Vagina (tissue), 2 donors: ENCODE measurements around the gene UTP14A. TPM values are rescaled to one million over a fixed set of nuclear protein-coding genes. Genes with fewer than 3 reads are reported as not detected.
"Not testable (repeated sequence)": the region's sequence is repeated elsewhere in the genome, so short reads cannot be mapped to it uniquely, and the experiment has no call there.

Experiments used
- DNase-seq, 2 donors: peaks; one replicate each; pipeline ENCODE4 v3.0.0-alpha.2; 2017; ENCODE audit errors: extremely low spot score in 2 of 2
- H3K27ac ChIP-seq: fragments of 200-600 bp; sonication (generic); one replicate; pipeline ENCODE4 v1.5.1; 2019
- H3K27me3 ChIP-seq: fragments of 200-600 bp; sonication (generic); one replicate; pipeline ENCODE4 v1.5.1; 2019
- H3K36me3 ChIP-seq, 2 donors: fragments of 200-600 bp; sonication (generic); one replicate each; pipeline ENCODE4 v1.5.1; 2017 to 2019
- H3K4me1 ChIP-seq: fragments of 200-600 bp; sonication (generic); one replicate; pipeline ENCODE4 v1.5.1; 2019
- H3K4me3 ChIP-seq, 2 donors: fragments of 200-600 bp; sonication (generic); 1 replicate in 1 of 2; 2 replicates in 1 of 2; pipeline ENCODE4 v1.5.1; 2016 to 2019
- H3K9me3 ChIP-seq: fragments of 200-600 bp; sonication (generic); one replicate; pipeline ENCODE4 v1.5.1; 2019
- POLR2A ChIP-seq, 2 donors: fragments of 450-650 bp; IDR thresholded peaks; one replicate each; pipeline ENCODE4 v1.6.1; 2017; ENCODE audit warnings: antibody characterized with exemption in 2 of 2, mild to moderate bottlenecking in 2 of 2, moderate library complexity in 2 of 2
- POLR2AphosphoS5 ChIP-seq, 2 donors: sonication (generic); formaldehyde crosslinking; IDR thresholded peaks; one replicate each; pipeline ENCODE4 v1.9.0; 2017; ENCODE audit warnings: antibody characterized with exemption in 2 of 2, mild to moderate bottlenecking in 2 of 2, low read depth in 1 of 2; ENCODE audit not compliant: insufficient read depth in 1 of 2
- intact Hi-C: fragments of 100-400 bp; cut with DNase I; formaldehyde crosslinking; loops from one replicate; pipeline ENCODE4 v1.15.1; 2023
- total RNA-seq: library from RNA; depleted of rRNA; stranded (reverse); fragments of >200 nt; gene quantifications from one replicate; pipeline ENCODE4 v1.2.3, GENCODE V29; 2016
- TF ChIP-seq, protein P1 (sequence below), 3 experiments: fragments of 450-650 bp in 2 of 3; fragments of 200-600 bp in 1 of 3; sonication (generic) in 1 of 3; IDR thresholded peaks; one replicate each; pipeline ENCODE4 v1.5.1; 2017 to 2019; ENCODE audit warnings: antibody characterized with exemption in 3 of 3, mild to moderate bottlenecking in 2 of 3, moderate library complexity in 2 of 3

Gene UTP14A, protein sequence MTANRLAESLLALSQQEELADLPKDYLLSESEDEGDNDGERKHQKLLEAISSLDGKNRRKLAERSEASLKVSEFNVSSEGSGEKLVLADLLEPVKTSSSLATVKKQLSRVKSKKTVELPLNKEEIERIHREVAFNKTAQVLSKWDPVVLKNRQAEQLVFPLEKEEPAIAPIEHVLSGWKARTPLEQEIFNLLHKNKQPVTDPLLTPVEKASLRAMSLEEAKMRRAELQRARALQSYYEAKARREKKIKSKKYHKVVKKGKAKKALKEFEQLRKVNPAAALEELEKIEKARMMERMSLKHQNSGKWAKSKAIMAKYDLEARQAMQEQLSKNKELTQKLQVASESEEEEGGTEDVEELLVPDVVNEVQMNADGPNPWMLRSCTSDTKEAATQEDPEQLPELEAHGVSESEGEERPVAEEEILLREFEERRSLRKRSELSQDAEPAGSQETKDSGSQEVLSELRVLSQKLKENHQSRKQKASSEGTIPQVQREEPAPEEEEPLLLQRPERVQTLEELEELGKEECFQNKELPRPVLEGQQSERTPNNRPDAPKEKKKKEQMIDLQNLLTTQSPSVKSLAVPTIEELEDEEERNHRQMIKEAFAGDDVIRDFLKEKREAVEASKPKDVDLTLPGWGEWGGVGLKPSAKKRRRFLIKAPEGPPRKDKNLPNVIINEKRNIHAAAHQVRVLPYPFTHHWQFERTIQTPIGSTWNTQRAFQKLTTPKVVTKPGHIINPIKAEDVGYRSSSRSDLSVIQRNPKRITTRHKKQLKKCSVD
- total RNA-seq: 9.8 TPM

DNA sequence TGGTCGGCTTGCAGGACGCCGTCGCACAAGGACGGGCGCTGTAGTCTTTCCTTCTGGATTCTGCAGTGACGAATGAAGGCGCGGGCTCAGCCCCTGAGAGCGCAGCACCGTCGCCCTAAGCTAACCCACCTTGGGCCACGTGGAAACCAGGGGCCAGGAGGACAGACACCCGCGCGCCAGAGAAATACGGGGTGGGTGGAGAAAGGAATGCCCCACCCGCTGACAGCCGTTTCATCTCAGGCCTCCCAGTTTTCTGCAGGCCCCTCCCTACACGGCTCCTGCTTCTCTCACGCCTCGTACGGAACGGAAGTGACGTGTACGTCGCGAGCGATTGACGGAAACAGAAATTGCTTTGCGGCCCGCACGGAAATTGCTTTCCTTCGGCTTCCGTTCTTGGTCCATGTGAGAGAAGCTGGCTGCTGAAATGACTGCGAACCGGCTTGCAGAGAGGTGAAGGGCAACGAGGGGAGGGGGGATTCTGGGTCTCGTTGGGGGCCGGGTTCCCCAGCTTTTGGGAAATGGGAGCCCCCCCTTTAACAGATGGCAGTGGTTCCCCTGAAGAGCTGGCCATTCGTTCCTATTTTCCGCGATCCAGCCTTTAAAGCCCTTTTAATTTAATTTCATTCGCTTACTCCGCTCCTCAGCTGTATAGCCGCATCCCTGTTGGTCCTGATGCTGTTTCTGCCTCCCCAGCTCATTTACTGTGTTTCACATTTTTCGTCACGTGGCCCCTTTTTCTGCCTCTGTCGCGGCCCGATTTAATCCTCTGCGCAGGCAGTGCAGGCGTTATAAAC, at the start of gene UTP14A:
TSS of gene UTP14A (plus strand) at position 378 of the 794 bp plus-strand sequence. CDS start at position 425, 47 bp downstream.
- Histone ChIP-seq H3K4me3 (peak within 1 kb of the TSS; percentile 40 to 63), H3K9me3 (no peaks in the 10 kb centered on the region), H3K36me3 (peaks cover 0 to under 1% of the 10 kb centered on the region in 2 donors), H3K27ac (peak within 1 kb of the TSS; percentile 73), H3K4me1 (peaks cover 5% of the 10 kb centered on the region), H3K27me3 (no peaks in the 10 kb centered on the region)
- intact Hi-C loops: loop anchor here (10.0 kb wide), 1 partner anchor 281 kb away; no protein-coding TSS in a partner anchor
- TF ChIP-seq, protein P1, sequence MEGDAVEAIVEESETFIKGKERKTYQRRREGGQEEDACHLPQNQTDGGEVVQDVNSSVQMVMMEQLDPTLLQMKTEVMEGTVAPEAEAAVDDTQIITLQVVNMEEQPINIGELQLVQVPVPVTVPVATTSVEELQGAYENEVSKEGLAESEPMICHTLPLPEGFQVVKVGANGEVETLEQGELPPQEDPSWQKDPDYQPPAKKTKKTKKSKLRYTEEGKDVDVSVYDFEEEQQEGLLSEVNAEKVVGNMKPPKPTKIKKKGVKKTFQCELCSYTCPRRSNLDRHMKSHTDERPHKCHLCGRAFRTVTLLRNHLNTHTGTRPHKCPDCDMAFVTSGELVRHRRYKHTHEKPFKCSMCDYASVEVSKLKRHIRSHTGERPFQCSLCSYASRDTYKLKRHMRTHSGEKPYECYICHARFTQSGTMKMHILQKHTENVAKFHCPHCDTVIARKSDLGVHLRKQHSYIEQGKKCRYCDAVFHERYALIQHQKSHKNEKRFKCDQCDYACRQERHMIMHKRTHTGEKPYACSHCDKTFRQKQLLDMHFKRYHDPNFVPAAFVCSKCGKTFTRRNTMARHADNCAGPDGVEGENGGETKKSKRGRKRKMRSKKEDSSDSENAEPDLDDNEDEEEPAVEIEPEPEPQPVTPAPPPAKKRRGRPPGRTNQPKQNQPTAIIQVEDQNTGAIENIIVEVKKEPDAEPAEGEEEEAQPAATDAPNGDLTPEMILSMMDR (IDR thresholded peaks at IDR 0.05): no peak
- TF ChIP-seq POLR2A (IDR thresholded peaks at IDR 0.05) (no peak), POLR2AphosphoS5 (IDR thresholded peaks at IDR 0.05; ENCODE audit: insufficient read depth in 1 of 2, low read depth in 1 of 2) (peak; percentile 78)
- peak in 1 of 2 donors; percentile 91 for DNase-seq

DNA sequence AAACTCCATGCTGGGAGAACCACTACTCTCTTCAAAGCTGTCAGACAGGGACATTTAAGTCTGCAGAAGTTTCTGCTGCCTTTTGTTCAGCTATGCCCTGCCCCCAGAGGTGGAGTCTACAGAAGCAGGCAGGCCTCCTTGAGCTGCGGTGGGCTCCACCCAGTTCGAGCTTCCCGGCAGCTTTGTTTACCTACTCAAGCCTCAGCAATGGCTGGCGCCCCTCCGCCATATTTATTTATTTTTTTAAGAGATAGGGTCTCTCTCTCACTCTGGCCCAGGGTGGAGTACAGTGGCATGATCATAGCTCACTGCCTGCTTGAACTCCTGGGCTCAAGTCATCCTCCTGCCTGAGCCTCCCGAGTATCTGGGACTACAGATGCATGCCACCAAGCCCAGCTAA, 46.8 kb upstream of the UTP14A start:
- intact Hi-C loops, H3K36me3 ChIP-seq, H3K27ac ChIP-seq, H3K9me3 ChIP-seq, H3K27me3 ChIP-seq, DNase-seq, H3K4me1 ChIP-seq, H3K4me3 ChIP-seq: not testable (repeated sequence)

DNA sequence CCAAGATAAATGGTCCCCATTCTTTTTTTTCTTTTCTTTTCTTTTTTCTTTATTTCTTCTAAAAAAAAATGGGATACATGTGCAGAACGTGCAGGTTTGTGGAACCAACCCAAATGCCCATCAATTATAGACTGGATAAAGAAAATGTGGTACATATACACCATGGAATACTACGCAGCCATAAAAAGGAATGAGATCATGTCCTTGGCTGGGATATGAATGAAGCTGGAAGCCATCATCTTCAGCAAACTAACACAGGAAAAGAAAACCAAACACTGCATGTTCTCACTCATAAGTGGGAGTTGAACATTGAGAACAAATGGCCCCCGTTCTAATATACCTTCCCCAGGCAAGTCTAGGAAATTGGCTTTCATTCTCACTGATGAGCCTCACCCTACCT, 39.6 kb upstream of the UTP14A start:
- intact Hi-C loops, H3K27me3 ChIP-seq, H3K9me3 ChIP-seq, DNase-seq, H3K36me3 ChIP-seq, H3K4me1 ChIP-seq, H3K27ac ChIP-seq, H3K4me3 ChIP-seq: not testable (repeated sequence)

DNA sequence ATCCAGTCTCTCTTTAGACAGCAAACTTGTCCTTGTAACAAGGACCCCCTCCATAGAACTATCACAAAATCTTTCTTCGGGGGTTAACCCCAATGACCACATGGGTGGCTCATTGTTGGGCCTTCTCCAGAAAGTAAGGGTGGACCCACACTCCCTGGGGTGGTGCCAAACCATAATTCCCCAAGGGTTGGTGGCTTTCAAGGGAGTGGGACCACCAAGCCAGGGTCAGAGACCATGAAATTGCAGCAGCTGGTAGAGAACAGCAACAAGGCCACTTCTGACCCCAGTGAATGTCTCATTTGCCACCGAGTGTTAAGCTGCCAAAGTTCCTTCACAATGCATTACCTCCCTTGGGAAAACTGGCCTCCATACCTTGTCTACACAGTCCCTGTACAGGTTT, 33.4 kb upstream of the UTP14A start:
- intact Hi-C loops: no loop called here

DNA sequence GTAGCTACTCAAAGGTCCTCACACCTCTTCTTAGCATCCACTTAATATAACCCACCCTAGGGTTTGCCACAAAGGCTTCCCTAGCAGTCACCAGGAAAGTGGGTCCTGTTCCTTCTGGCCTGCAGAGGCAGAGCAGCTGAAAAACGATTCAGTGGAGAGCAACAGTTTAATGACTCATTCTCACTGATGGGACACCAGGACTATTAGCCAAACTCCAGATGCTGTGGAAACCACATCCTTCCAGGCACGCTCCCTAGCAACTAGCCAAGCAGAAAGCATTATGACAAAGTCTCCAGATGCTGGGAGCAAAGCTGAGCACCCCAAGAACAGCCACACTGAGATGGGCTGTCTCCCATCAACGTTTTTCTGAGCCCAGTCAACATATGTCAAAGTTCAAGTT, 30.3 kb upstream of the UTP14A start:
- intact Hi-C loops: no loop called here
- DNase-seq: no peak
- TF ChIP-seq, protein P1 (IDR thresholded peaks at IDR 0.05): no peak
- TF ChIP-seq POLR2A (IDR thresholded peaks at IDR 0.05): no peak
- TF ChIP-seq POLR2AphosphoS5 (IDR thresholded peaks at IDR 0.05; ENCODE audit: insufficient read depth in 1 of 2, low read depth in 1 of 2): no peak
- Histone ChIP-seq H3K27me3 (no peaks in the 10 kb centered on the region), H3K36me3 (no peaks in the 10 kb centered on the region), H3K9me3 (no peaks in the 10 kb centered on the region), H3K27ac (no peak overlapping the region), H3K4me3 (no peak overlapping the region), H3K4me1 (no peaks in the 10 kb centered on the region)

More for the DNA sequence above, 33.4 kb upstream of the UTP14A start:
- no peak for TF ChIP-seq POLR2AphosphoS5 (IDR thresholded peaks at IDR 0.05; ENCODE audit: insufficient read depth in 1 of 2, low read depth in 1 of 2)
- no peak for TF ChIP-seq POLR2A (IDR thresholded peaks at IDR 0.05)
- TF ChIP-seq, protein P1 (IDR thresholded peaks at IDR 0.05): no peak
- Histone ChIP-seq H3K4me1 (no peaks in the 10 kb centered on the region), H3K36me3 (no peaks in the 10 kb centered on the region), H3K4me3 (no peak overlapping the region), H3K27me3 (no peaks in the 10 kb centered on the region), H3K27ac (no peak overlapping the region), H3K9me3 (no peaks in the 10 kb centered on the region)
- no peak for DNase-seq
